Natural killer cell (primary cell): Measurements from ENCODE around the gene SLC38A7. TPM values are rescaled to one million over a fixed set of nuclear protein-coding genes. Genes with fewer than 3 reads are reported as not detected.

Source experiments
- ATAC-seq, 3 donors: fragments of 150-1000 bp in 2 of 3; fragments of 200-7000 bp in 1 of 3; cut with Tn5 transposase; 1 replicate in 1 of 3; 2 replicates in 2 of 3; pipeline ENCODE4 v1.10.0; 2021; ENCODE audit warnings: mild to moderate bottlenecking in 2 of 3, moderate library complexity in 2 of 3
- DNase-seq, 2 donors: peaks; one replicate each; pipeline versions ENCODE4 v3.0.0 to v3.0.0-alpha.2; 2013 to 2021; ENCODE audit warnings: mixed read lengths in 1 of 2
- H3K27ac ChIP-seq: one replicate; pipeline ENCODE4 v1.5.1; 2013; ENCODE audit warnings: mild to moderate bottlenecking, low read length
- H3K27me3 ChIP-seq: one replicate; pipeline ENCODE4 v1.6.1; 2013; ENCODE audit warnings: low read length; ENCODE audit not compliant: control insufficient read depth, insufficient read depth
- H3K36me3 ChIP-seq: one replicate; pipeline ENCODE4 v1.6.1; 2013; ENCODE audit warnings: low read length; ENCODE audit not compliant: control insufficient read depth, insufficient read depth
- H3K4me1 ChIP-seq: one replicate; pipeline ENCODE4 v1.6.1; 2013; ENCODE audit warnings: low read length; ENCODE audit not compliant: control insufficient read depth, insufficient read depth
- H3K4me3 ChIP-seq: one replicate; pipeline ENCODE4 v1.5.1; 2013; ENCODE audit warnings: low read length
- H3K9me3 ChIP-seq: one replicate; pipeline ENCODE4 v1.6.1; 2013; ENCODE audit warnings: low read length; ENCODE audit not compliant: control insufficient read depth, insufficient read depth
- H3K27ac Mint-ChIP-seq, 2 donors: one replicate each; pipeline ENCODE4 v1.8.0; 2022; ENCODE audit warnings: mild to moderate bottlenecking in 2 of 2, mixed read lengths in 2 of 2, moderate library complexity in 1 of 2
- H3K27me3 Mint-ChIP-seq, 2 donors: one replicate each; pipeline ENCODE4 v1.8.0; 2022; ENCODE audit warnings: low read depth in 2 of 2, mixed read lengths in 2 of 2
- H3K36me3 Mint-ChIP-seq: one replicate; pipeline ENCODE4 v1.8.0; 2022; ENCODE audit warnings: mixed read lengths
- H3K4me1 Mint-ChIP-seq, 2 donors: one replicate each; pipeline ENCODE4 v1.8.0; 2022; ENCODE audit warnings: mixed read lengths in 2 of 2
- H3K4me3 Mint-ChIP-seq: one replicate; pipeline ENCODE4 v1.8.0; 2022; ENCODE audit warnings: mild to moderate bottlenecking, moderate library complexity, mixed read lengths
- H3K9me3 Mint-ChIP-seq, 2 donors: one replicate each; pipeline ENCODE4 v1.8.0; 2022; ENCODE audit warnings: mixed read lengths in 2 of 2
- WGBS: methylation state at CpG from one replicate; pipeline ENCODE4 v1.1.7; 2013; ENCODE audit warnings: missing lambda C conversion rate; ENCODE audit not compliant: insufficient coverage; 5-methylcytosine and 5-hydroxymethylcytosine counted together
- intact Hi-C: fragments of 100-400 bp; cut with micrococcal nuclease; formaldehyde crosslinking; loops from one replicate; pipeline ENCODE4 v1.14.2; 2022
- total RNA-seq, 4 donors: library from RNA; stranded (reverse); fragments of 120-200 nt in 1 of 4; gene quantifications; one replicate each; pipeline versions ENCODE4 v1.2.3 to v1.2.4, GENCODE V29; 2013 to 2022
- TF ChIP-seq, protein P1 (sequence below): fragments of 200-600 bp; IDR thresholded peaks from one replicate; pipeline ENCODE4 v1.8.0; 2022; ENCODE audit warnings: antibody characterized with exemption

The SLC38A7 gene
- total RNA-seq, 3 donors from 2014 or later (not counting 1 experiment from before 2014, with no cell fraction given) = 9.2 to 16.9 (median 14.1) TPM

DNA sequence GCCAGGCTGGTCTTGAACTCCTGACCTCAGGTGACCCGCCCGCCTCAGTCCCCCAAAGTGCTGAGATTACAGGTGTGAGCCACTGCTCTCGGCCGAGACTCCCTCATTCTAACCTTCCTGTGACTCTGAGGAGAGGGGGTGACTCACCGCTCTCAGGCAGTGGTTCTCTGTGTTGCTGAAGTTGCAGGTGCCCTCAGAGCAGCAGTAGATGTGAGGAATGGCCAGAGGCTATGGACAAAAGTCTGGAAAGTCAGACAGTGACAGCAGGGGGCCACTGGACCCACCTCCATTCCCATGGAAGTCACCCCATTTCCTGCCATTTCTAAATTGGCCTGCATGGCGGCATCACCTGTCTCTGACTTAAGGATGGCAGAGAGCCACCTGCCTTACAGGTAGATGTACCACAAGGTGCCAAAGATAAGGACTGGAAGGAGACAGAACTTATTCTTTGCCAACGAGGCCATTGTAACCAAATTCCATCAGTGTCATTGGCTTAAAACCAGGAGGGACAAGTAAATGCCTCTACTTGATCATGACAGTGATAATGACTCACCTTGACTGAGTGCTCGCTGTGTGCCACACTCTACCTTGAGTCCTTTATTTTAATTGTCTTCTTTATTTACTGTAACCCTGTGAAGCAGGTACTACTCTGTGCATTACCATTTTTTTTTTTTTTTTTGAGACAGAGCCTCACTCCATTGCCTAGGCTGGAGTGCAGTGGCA lies 39.6 kb downstream of the SLC38A7 start:
- 88% methylated on average over 8 of the region's 8 CpGs for WGBS
- Mint-ChIP-seq H3K27ac (no peak overlapping the region), H3K4me1 (no peaks in the 10 kb centered on the region), H3K9me3 (no peaks in the 10 kb centered on the region), H3K4me3 (no peak overlapping the region), H3K36me3 (no peaks in the 10 kb centered on the region), H3K27me3 (peaks cover 0 to 3% of the 10 kb centered on the region in 2 donors)
- Histone ChIP-seq H3K27ac (no peak overlapping the region), H3K36me3 (no peaks in the 10 kb centered on the region), H3K9me3 (no peaks in the 10 kb centered on the region), H3K4me1 (no peaks in the 10 kb centered on the region), H3K4me3 (no peak overlapping the region), H3K27me3 (no peaks in the 10 kb centered on the region)
- no peak for DNase-seq
- TF ChIP-seq, protein P1, sequence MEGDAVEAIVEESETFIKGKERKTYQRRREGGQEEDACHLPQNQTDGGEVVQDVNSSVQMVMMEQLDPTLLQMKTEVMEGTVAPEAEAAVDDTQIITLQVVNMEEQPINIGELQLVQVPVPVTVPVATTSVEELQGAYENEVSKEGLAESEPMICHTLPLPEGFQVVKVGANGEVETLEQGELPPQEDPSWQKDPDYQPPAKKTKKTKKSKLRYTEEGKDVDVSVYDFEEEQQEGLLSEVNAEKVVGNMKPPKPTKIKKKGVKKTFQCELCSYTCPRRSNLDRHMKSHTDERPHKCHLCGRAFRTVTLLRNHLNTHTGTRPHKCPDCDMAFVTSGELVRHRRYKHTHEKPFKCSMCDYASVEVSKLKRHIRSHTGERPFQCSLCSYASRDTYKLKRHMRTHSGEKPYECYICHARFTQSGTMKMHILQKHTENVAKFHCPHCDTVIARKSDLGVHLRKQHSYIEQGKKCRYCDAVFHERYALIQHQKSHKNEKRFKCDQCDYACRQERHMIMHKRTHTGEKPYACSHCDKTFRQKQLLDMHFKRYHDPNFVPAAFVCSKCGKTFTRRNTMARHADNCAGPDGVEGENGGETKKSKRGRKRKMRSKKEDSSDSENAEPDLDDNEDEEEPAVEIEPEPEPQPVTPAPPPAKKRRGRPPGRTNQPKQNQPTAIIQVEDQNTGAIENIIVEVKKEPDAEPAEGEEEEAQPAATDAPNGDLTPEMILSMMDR = no peak
- ATAC-seq = no peak
- intact Hi-C loops = no loop called here

DNA sequence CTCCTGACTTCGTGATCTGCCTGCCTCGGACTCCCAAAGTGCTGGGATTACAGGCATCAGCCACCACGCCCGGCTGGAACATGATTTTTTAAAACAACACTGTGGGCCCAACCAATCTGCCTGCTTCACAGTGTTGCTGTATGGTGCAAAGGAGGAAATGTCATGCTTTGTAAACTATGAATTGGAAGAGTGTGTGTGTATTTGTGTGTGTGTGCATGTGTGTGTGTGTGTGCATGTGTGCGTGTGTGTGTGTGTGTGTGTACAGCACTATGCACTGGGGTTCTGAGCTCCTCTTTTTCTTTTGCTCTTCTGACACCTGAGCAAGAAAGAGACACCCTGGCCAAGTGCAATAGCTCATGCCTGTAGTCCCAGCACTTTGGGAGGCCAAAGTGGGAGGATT lies 40.5 kb downstream of the SLC38A7 start:
- Histone ChIP-seq H3K36me3 (no peaks in the 10 kb centered on the region), H3K4me3 (no peak overlapping the region), H3K9me3 (no peaks in the 10 kb centered on the region), H3K4me1 (no peaks in the 10 kb centered on the region), H3K27ac (no peak overlapping the region), H3K27me3 (no peaks in the 10 kb centered on the region)
- Mint-ChIP-seq H3K4me1 (no peaks in the 10 kb centered on the region), H3K9me3 (no peaks in the 10 kb centered on the region), H3K27me3 (peaks cover 0 to 4% of the 10 kb centered on the region in 2 donors), H3K4me3 (no peak overlapping the region), H3K36me3 (no peaks in the 10 kb centered on the region), H3K27ac (no peak overlapping the region)
- DNase-seq = no peak
- 78% methylated on average over 5 of the region's 5 CpGs for WGBS
- intact Hi-C loops = no loop called here
- TF ChIP-seq, protein P1 = no peak
- no peak for ATAC-seq

DNA sequence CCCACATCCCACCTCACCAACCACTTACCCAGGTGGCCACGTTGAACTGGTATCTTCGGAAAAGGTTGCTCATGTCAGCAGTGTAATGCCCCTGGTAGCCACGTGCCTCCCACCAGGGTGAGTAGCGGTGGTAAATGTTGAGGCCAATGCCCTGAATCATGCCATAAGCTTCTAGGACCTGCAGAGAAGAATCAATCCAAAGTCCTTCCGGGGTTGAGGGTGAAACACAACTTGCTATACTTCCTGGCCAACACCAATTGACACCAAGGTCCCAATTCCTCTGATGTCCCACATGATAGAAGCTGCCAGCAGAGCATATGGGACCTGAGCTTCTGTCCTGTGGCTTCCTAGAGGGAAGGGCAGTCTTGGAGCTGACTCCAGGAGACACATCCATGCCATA lies 43.6 kb downstream of the SLC38A7 start:
- Histone ChIP-seq H3K27me3 (no peaks in the 10 kb centered on the region), H3K36me3 (no peaks in the 10 kb centered on the region), H3K4me1 (no peaks in the 10 kb centered on the region), H3K9me3 (no peaks in the 10 kb centered on the region), H3K4me3 (no peak overlapping the region), H3K27ac (no peak overlapping the region)
- Mint-ChIP-seq H3K4me1 (no peaks in the 10 kb centered on the region), H3K27me3 (peaks cover 0 to 11% of the 10 kb centered on the region in 2 donors), H3K27ac (no peak overlapping the region), H3K4me3 (no peak overlapping the region), H3K9me3 (no peaks in the 10 kb centered on the region), H3K36me3 (no peaks in the 10 kb centered on the region)
- DNase-seq = no peak
- intact Hi-C loops = no loop called here
- ATAC-seq = no peak
- TF ChIP-seq, protein P1 = no peak
- no CpG with 5 or more reads among the region's 5 CpGs for WGBS

DNA sequence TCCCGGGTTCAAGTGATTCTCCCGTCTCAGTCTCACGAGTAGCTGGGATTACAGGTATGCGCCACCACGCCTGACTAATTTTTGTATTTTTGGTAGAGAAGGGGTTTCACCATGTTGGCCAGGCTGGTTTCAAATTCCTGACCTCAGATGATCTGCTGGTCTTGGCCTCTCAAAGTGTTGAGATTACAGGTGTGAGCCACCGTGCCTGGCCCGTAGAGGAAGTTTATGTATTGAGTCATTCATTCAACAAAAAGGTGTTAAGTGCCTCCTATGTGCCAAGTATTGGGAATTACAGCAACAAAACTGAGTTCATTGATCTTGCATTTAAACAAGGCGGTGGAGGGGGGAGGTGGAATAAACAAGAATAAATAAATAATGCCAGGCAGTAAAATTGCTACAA lies 44.7 kb downstream of the SLC38A7 start:
- Mint-ChIP-seq H3K27me3 (peaks cover 0 to 11% of the 10 kb centered on the region in 2 donors), H3K27ac (no peak overlapping the region), H3K4me3 (no peak overlapping the region), H3K9me3 (no peaks in the 10 kb centered on the region), H3K36me3 (no peaks in the 10 kb centered on the region), H3K4me1 (no peaks in the 10 kb centered on the region)
- ATAC-seq (no peak), DNase-seq (no peak)
- no peaks in the 10 kb centered on the region for H3K9me3 ChIP-seq
- intact Hi-C loops = no loop called here
- H3K36me3 ChIP-seq = no peaks in the 10 kb centered on the region
- no peaks in the 10 kb centered on the region for H3K27me3 ChIP-seq
- no peak overlapping the region for H3K27ac ChIP-seq
- TF ChIP-seq, protein P1 = no peak
- H3K4me1 ChIP-seq = no peaks in the 10 kb centered on the region
- H3K4me3 ChIP-seq = no peak overlapping the region
- WGBS = 94% methylated on average over 3 of the region's 8 CpGs
